ENCODE results near the gene FYB1.

The FYB1 gene

GRCh38 chr5:39091940-39092580 lies 127.3 kb downstream of the FYB1 start:
- FAIRE-seq (no peak), DNase-seq (ENCODE audit: insufficient read length, low spot score) (no peak)
- no peak for TF ChIP-seq POLR2A (IDR thresholded peaks at IDR 0.05; ENCODE audit: low read depth, low read length)

- TF ChIP-seq POLR2A (IDR thresholded peaks at IDR 0.05; ENCODE audit: low read depth, low read length), result no peak
- FAIRE-seq (no peak), DNase-seq (ENCODE audit: insufficient read length, low spot score) (no peak)
Observed at GRCh38 chr5:39083968-39084367, 135.4 kb downstream of the FYB1 start.

GRCh38 chr5:39082995-39083394 lies 136.4 kb downstream of the FYB1 start:
- no peak for FAIRE-seq
- DNase-seq (ENCODE audit: insufficient read length, low spot score), result no peak
- TF ChIP-seq POLR2A (IDR thresholded peaks at IDR 0.05; ENCODE audit: low read depth, low read length), result no peak

- TF ChIP-seq POLR2A (IDR thresholded peaks at IDR 0.05; ENCODE audit: low read depth, low read length), result no peak
- FAIRE-seq (peak; percentile 99), DNase-seq (ENCODE audit: insufficient read length, low spot score) (no peak)
Observed at GRCh38 chr5:39080597-39081204, 138.7 kb downstream of the FYB1 start.

GRCh38 chr5:39080168-39080567 lies 139.2 kb downstream of the FYB1 start:
- peak; percentile 72 for FAIRE-seq
- no peak for TF ChIP-seq POLR2A (IDR thresholded peaks at IDR 0.05; ENCODE audit: low read depth, low read length)
- DNase-seq (ENCODE audit: insufficient read length, low spot score), result no peak

- no peak for TF ChIP-seq POLR2A (IDR thresholded peaks at IDR 0.05; ENCODE audit: low read depth, low read length)
- no peak for DNase-seq (ENCODE audit: insufficient read length, low spot score)
- no peak for FAIRE-seq
Observed at GRCh38 chr5:39079147-39079546, 140.2 kb downstream of the FYB1 start.

GRCh38 chr5:39076757-39077728 lies 142.3 kb downstream of the FYB1 start:
- DNase-seq (ENCODE audit: insufficient read length, low spot score) (peak; percentile 46), FAIRE-seq (peak; percentile 98)

GRCh38 chr5:39076101-39076756 lies 143.1 kb downstream of the FYB1 start:
- no peak for DNase-seq (ENCODE audit: insufficient read length, low spot score)

More at GRCh38 chr5:39076757-39077728, 142.3 kb downstream of the FYB1 start:
- TF ChIP-seq POLR2A (IDR thresholded peaks at IDR 0.05; ENCODE audit: low read depth, low read length), result no peak

GRCh38 chr5:39074017-39074814 lies 145.1 kb downstream of the FYB1 start, which contains the start of gene RICTOR:
Gene RICTOR, minus strand, starts transcription at chr5:39074399. Its CDS starts 22 bp downstream, at chr5:39074377.
- DNase-seq (ENCODE audit: insufficient read length, low spot score), result peak; percentile 80
- peak; percentile 78 for FAIRE-seq

More at GRCh38 chr5:39076101-39076756, 143.1 kb downstream of the FYB1 start:
- no peak for TF ChIP-seq POLR2A (IDR thresholded peaks at IDR 0.05; ENCODE audit: low read depth, low read length)
- peak; percentile 11 for FAIRE-seq

GRCh38 chr5:39073767-39074016 lies 145.7 kb downstream of the FYB1 start:
- FAIRE-seq, result no peak
- DNase-seq (ENCODE audit: insufficient read length, low spot score), result peak; percentile 44
- no peak for TF ChIP-seq POLR2A (IDR thresholded peaks at IDR 0.05; ENCODE audit: low read depth, low read length)

More at GRCh38 chr5:39074017-39074814, 145.1 kb downstream of the FYB1 start, which contains the start of gene RICTOR:
- TF ChIP-seq POLR2A (IDR thresholded peaks at IDR 0.05; ENCODE audit: low read depth, low read length), result peak; percentile 89

- DNase-seq (ENCODE audit: insufficient read length, low spot score), result no peak
- peak; percentile 93 for FAIRE-seq
- no peak for TF ChIP-seq POLR2A (IDR thresholded peaks at IDR 0.05; ENCODE audit: low read depth, low read length)
Observed at GRCh38 chr5:39072925-39073766, 146.2 kb downstream of the FYB1 start.

- FAIRE-seq, result peak; percentile 38
- no peak for TF ChIP-seq POLR2A (IDR thresholded peaks at IDR 0.05; ENCODE audit: low read depth, low read length)
- DNase-seq (ENCODE audit: insufficient read length, low spot score), result no peak
Observed at GRCh38 chr5:39068099-39068498, 151.3 kb downstream of the FYB1 start.

Measured in H54 (cell line).